ENCODE results near the gene TRABD2B. TPM values are rescaled to one million over a fixed set of nuclear protein-coding genes. Genes with fewer than 3 reads are reported as not detected.

The TRABD2B gene
- total RNA-seq, 4 donors from 2014 or later = 0.35 to 2.5 (median 0.88) TPM

GRCh38 chr1:47751193-47751592 is 246.0 kb downstream of the TRABD2B start:
- Histone ChIP-seq H3K27ac (no peak overlapping the region), H3K27me3 (no peaks in the 10 kb centered on the region), H3K4me3 (no peak overlapping the region), H3K9me3 (no peaks in the 10 kb centered on the region), H3K36me3 (no peaks in the 10 kb centered on the region), H3K4me1 (peaks cover 0 to 15% (median 0%) of the 10 kb centered on the region in 4 donors)
- DNase-seq = no peak
- no peak for TF ChIP-seq POLR2A (IDR thresholded peaks at IDR 0.05)

- Histone ChIP-seq H3K27ac (no peak overlapping the region), H3K9me3 (no peaks in the 10 kb centered on the region), H3K36me3 (no peaks in the 10 kb centered on the region), H3K27me3 (no peaks in the 10 kb centered on the region), H3K4me1 (no peaks in the 10 kb centered on the region), H3K4me3 (no peak overlapping the region)
- no peak for TF ChIP-seq CTCF (IDR thresholded peaks at IDR 0.05)
- no peak for TF ChIP-seq POLR2A (IDR thresholded peaks at IDR 0.05)
- DNase-seq = peak in 1 of 3 donors; percentile 1
Measured at GRCh38 chr1:47745715-47746609, 251.2 kb downstream of the TRABD2B start.

GRCh38 chr1:47742890-47743760 is 254.1 kb downstream of the TRABD2B start:
- H3K27ac ChIP-seq = no peak overlapping the region

GRCh38 chr1:47738560-47739182 is 258.5 kb downstream of the TRABD2B start:
- Histone ChIP-seq H3K4me1 (no peaks in the 10 kb centered on the region), H3K27ac (no peak overlapping the region), H3K27me3 (no peaks in the 10 kb centered on the region), H3K9me3 (no peaks in the 10 kb centered on the region), H3K4me3 (no peak overlapping the region), H3K36me3 (no peaks in the 10 kb centered on the region)
- TF ChIP-seq CTCF (IDR thresholded peaks at IDR 0.05) = peak in 5 of 6 experiments; percentile 24 to 71 (median 66)
- no peak for TF ChIP-seq POLR2A (IDR thresholded peaks at IDR 0.05)
- peak in 2 of 3 donors; percentile 66 to 71 for DNase-seq

More at GRCh38 chr1:47742890-47743760, 254.1 kb downstream of the TRABD2B start:
- no peaks in the 10 kb centered on the region for H3K4me1 ChIP-seq
- no peaks in the 10 kb centered on the region for H3K36me3 ChIP-seq
- no peaks in the 10 kb centered on the region for H3K27me3 ChIP-seq
- no peak for DNase-seq
- H3K9me3 ChIP-seq = no peaks in the 10 kb centered on the region
- no peak overlapping the region for H3K4me3 ChIP-seq
- TF ChIP-seq POLR2A (IDR thresholded peaks at IDR 0.05) = no peak
- no peak for TF ChIP-seq CTCF (IDR thresholded peaks at IDR 0.05)

- Histone ChIP-seq H3K9me3 (no peaks in the 10 kb centered on the region), H3K4me1 (peaks cover 0 to 10% (median 0%) of the 10 kb centered on the region in 4 donors), H3K27me3 (no peaks in the 10 kb centered on the region), H3K27ac (no peak overlapping the region), H3K4me3 (no peak overlapping the region), H3K36me3 (no peaks in the 10 kb centered on the region)
- no peak for TF ChIP-seq CTCF (IDR thresholded peaks at IDR 0.05)
- TF ChIP-seq POLR2A (IDR thresholded peaks at IDR 0.05) = no peak
- no peak for DNase-seq
Measured at GRCh38 chr1:47732489-47732888, 264.7 kb downstream of the TRABD2B start.
